ENCODE results near the gene KRI1. TPM values are rescaled to one million over a fixed set of nuclear protein-coding genes. Genes with fewer than 3 reads are reported as not detected.

KRI1 gene
- total and polyA plus RNA-seq, 2 of the 8 experiments (the other 6 are each of a cell fraction or from before 2014, with no cell fraction given) = 14.2 to 45.2 TPM

DNA sequence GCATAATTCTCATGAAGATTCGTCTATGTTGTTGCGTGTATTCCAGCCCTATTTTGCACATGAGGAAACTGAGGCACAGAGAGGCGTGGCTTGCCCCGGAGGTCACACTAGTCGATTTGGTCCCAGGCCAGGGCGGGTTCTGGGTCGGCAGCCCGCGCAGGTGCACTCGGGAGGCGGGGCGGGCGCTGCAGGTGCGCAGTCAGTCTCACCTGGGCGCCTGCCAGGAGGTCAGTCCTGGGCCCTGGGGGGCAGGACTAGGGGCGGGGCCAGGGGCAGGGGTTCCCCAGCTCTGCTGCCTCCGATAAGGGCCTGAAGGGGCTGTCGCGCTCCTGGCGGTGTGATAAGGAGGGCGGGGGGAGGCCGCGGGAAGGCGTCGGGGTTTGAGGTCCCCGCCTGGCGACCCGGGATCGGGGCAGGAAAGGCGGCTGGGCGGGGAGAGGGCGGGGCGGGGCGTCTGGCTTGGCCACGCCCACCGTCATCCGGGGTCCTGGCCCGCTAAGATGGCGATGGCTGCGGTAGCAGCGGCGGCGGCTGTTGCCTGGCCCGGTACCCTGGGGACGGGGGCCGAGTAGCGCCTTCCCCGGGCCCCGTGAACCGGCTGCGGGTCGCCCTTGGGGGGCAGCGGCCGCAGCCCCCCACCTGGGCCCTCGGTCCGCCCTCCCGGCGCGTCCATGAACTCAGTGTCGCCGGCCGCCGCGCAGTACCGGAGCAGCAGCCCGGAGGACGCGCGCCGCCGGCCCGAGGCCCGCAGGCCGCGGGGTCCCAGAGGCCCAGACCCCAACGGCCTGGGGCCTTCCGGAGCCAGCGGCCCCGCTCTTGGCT lies 22.2 kb downstream of the KRI1 start, which contains the start of gene ATG4D (continued):
- TF ChIP-seq TAF1 (IDR thresholded peaks at IDR 0.05; ENCODE audit: low read depth, low read length) = peak; percentile 93
- no peak for TF ChIP-seq FOSL1 (IDR thresholded peaks at IDR 0.05; ENCODE audit: insufficient read depth, low read depth, low read length)
- TF ChIP-seq CREB1 (IDR thresholded peaks at IDR 0.05) = no peak
- peak; percentile 35 for TF ChIP-seq ASH2L (IDR thresholded peaks at IDR 0.05; ENCODE audit: low read length)
